HepG2 (cell line): ENCODE measurements around the gene CENPM.

ENCODE experiments used
- CHCHD3 ChIP-seq: sonication (generic); formaldehyde crosslinking; IDR thresholded peaks from 2 replicates; pipeline ENCODE4 v1.8.0; 2022; ENCODE audit warnings: mild to moderate bottlenecking, missing genetic modification reagents, moderate library complexity
- HCFC1 ChIP-seq: fragments of 150-350 bp; IDR thresholded peaks from 2 replicates; pipeline ENCODE4 v1.6.1; 2014; ENCODE audit warnings: low read depth, low read length

- TF ChIP-seq HCFC1 (no peak), CHCHD3 (CRISPR knock-in tag) (no peak)
These were observed 44.0 kb downstream of the CENPM start for GRCh38 chr22:41902932-41903421.
